ENCODE measurements around the gene CALN1.

DNA sequence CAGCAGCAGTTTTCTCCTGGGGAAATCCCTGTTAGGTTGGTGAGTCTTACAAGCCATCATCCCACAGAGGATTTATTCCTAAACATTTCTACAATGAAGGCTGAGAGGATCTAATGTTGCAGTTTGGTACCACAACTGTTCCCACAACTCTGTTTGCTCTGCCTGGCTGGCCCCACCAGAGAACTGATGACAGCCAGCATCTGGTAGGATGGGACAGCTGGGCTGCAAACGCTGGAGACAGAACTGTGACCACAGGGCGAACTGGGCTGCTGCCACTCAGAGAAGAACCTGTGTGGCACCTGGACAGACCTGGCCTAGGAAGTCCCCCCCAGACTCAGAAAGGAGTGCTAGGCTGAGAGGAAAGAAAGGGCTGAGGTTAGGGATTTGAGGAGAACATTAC is 94.8 kb downstream of the CALN1 start:
- TF ChIP-seq, protein P1, sequence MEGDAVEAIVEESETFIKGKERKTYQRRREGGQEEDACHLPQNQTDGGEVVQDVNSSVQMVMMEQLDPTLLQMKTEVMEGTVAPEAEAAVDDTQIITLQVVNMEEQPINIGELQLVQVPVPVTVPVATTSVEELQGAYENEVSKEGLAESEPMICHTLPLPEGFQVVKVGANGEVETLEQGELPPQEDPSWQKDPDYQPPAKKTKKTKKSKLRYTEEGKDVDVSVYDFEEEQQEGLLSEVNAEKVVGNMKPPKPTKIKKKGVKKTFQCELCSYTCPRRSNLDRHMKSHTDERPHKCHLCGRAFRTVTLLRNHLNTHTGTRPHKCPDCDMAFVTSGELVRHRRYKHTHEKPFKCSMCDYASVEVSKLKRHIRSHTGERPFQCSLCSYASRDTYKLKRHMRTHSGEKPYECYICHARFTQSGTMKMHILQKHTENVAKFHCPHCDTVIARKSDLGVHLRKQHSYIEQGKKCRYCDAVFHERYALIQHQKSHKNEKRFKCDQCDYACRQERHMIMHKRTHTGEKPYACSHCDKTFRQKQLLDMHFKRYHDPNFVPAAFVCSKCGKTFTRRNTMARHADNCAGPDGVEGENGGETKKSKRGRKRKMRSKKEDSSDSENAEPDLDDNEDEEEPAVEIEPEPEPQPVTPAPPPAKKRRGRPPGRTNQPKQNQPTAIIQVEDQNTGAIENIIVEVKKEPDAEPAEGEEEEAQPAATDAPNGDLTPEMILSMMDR (IDR thresholded peaks at IDR 0.05) = no peak
- TF ChIP-seq POLR2A (IDR thresholded peaks at IDR 0.05) = no peak
